SK-N-SH (cell line): ENCODE measurements around the gene DAB2IP.

Source experiments
- CHD2 ChIP-seq: fragments of 150-350 bp; IDR thresholded peaks from 2 replicates; pipeline ENCODE4 v1.6.1; 2018; ENCODE audit warnings: low read length; ENCODE audit not compliant: partially characterized antibody
- EP300 ChIP-seq, 2 experiments: IDR thresholded peaks; 2 replicates each; pipeline versions ENCODE4 v1.4.0 to v1.6.1; 2012; ENCODE audit warnings: borderline replicate concordance in 1 of 2, low read depth in 1 of 2, low read length in 1 of 2
- FOSL2 ChIP-seq: IDR thresholded peaks from 2 replicates; pipeline ENCODE4 v1.4.0; 2012; ENCODE audit warnings: low read depth, mild to moderate bottlenecking, moderate library complexity, borderline replicate concordance
- JUND ChIP-seq: IDR thresholded peaks from 2 replicates; pipeline ENCODE4 v1.4.0; 2012
- POLR2AphosphoS5 ChIP-seq: IDR thresholded peaks from 2 replicates; pipeline ENCODE4 v1.6.1; 2012; ENCODE audit warnings: low read depth, low read length
- RAD21 ChIP-seq: IDR thresholded peaks from 2 replicates; pipeline ENCODE4 v1.6.1; 2012; ENCODE audit warnings: mild to moderate bottlenecking, low read length
- SIN3A ChIP-seq: IDR thresholded peaks from 2 replicates; pipeline ENCODE4 v1.6.1; 2012; ENCODE audit warnings: low read depth, mild to moderate bottlenecking, low read length, moderate library complexity, borderline replicate concordance
- YY1 ChIP-seq: IDR thresholded peaks from 2 replicates; pipeline ENCODE4 v1.4.0; 2012; ENCODE audit warnings: low read depth, mild to moderate bottlenecking
- TF ChIP-seq, protein P1 (sequence below): fragments of 200-600 bp; sonication (generic); IDR thresholded peaks from 2 replicates; pipeline ENCODE4 v1.6.1; 2017; ENCODE audit warnings: antibody characterized with exemption, mild to moderate bottlenecking, moderate library complexity
- TF ChIP-seq, protein P2 (sequence below): fragments of 150-350 bp; IDR thresholded peaks from 2 replicates; pipeline ENCODE4 v1.6.1; 2016; ENCODE audit warnings: mild to moderate bottlenecking, low read depth, low read length
- TF ChIP-seq, protein P3 (sequence below): IDR thresholded peaks from 2 replicates; pipeline ENCODE4 v1.4.0; 2012; ENCODE audit warnings: low read depth

DNA sequence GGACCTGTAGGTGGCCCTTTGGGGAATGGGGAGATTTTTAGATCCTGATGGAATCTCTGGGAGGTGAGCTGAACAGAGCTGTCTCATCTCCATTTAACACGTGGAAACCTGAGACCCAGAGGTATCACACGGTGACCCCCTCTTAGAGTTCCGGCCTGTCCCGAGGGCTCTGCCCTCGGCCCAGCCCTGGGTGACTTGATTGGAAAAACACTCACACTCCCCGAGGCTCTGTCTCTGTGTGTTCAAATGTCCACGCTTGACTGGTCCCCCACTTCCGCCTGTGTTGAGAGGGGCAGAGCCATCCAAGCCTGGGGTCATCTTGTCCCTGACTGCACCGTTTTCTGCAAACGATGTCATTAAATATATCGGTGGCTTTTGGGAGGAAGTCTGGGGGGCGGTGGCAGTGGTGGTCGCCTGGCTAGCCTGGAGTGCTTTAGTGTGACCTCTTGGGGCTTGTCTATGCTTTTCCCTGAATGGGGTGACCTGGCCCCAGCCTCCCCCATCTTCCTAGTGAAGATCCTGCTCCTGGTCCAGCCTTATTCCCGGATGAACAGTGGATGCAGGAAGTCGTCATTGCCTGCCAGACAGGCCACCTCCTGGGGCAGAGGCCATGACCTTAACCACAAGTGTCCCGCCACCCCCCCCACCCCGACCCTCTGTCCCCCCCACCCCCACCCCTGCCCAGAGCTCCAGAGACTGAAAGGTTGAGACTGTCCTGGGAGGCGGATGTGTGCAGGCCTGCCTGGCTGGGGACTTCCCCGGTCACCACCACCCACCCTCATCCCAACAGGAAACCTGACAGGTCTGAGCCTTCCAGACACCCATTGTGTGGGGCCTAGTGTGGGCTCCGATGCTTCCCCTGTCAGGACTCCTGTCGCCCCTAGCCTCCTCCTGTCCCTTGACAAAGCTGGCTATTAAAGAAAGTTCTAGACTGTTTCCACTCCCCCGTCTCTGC is 5.3 kb upstream of the DAB2IP start:
- TF ChIP-seq POLR2AphosphoS5 = no peak
- TF ChIP-seq, protein P1, sequence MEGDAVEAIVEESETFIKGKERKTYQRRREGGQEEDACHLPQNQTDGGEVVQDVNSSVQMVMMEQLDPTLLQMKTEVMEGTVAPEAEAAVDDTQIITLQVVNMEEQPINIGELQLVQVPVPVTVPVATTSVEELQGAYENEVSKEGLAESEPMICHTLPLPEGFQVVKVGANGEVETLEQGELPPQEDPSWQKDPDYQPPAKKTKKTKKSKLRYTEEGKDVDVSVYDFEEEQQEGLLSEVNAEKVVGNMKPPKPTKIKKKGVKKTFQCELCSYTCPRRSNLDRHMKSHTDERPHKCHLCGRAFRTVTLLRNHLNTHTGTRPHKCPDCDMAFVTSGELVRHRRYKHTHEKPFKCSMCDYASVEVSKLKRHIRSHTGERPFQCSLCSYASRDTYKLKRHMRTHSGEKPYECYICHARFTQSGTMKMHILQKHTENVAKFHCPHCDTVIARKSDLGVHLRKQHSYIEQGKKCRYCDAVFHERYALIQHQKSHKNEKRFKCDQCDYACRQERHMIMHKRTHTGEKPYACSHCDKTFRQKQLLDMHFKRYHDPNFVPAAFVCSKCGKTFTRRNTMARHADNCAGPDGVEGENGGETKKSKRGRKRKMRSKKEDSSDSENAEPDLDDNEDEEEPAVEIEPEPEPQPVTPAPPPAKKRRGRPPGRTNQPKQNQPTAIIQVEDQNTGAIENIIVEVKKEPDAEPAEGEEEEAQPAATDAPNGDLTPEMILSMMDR = no peak
- no peak for TF ChIP-seq YY1
- no peak for TF ChIP-seq EP300 (IDR thresholded peaks at IDR 0.05; ENCODE audit: borderline replicate concordance in 1 of 2, low read depth in 1 of 2, low read length in 1 of 2)
- no peak for TF ChIP-seq FOSL2
- TF ChIP-seq, protein P2, sequence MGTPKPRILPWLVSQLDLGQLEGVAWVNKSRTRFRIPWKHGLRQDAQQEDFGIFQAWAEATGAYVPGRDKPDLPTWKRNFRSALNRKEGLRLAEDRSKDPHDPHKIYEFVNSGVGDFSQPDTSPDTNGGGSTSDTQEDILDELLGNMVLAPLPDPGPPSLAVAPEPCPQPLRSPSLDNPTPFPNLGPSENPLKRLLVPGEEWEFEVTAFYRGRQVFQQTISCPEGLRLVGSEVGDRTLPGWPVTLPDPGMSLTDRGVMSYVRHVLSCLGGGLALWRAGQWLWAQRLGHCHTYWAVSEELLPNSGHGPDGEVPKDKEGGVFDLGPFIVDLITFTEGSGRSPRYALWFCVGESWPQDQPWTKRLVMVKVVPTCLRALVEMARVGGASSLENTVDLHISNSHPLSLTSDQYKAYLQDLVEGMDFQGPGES = no peak
- TF ChIP-seq, protein P3, sequence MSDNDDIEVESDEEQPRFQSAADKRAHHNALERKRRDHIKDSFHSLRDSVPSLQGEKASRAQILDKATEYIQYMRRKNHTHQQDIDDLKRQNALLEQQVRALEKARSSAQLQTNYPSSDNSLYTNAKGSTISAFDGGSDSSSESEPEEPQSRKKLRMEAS = no peak
- no peak for TF ChIP-seq SIN3A
- TF ChIP-seq JUND = no peak
- no peak for TF ChIP-seq CHD2
- no peak for TF ChIP-seq RAD21
